Panc1 (cell line): Measurements from ENCODE around the gene PCSK7. TPM values are rescaled to one million over a fixed set of nuclear protein-coding genes. Genes with fewer than 3 reads are reported as not detected.

Source experiments
- ATAC-seq: fragments of 200-7000 bp; cut with Tn5 transposase; 2 replicates; pipeline ENCODE4 v1.9.1; 2020; ENCODE audit warnings: mild to moderate bottlenecking, moderate library complexity
- BruUV-seq: library from RNA; stranded (reverse); fragments of 400-500 nt; replicated peaks from 2 replicates; lab custom pipeline; 2021; lab: Mats Ljungman, UMichigan
- CTCF ChIA-PET: fragments of 300-600 bp; sonication (Branson Sonifier 250); formaldehyde crosslinking; loops from one replicate; lab custom pipeline; 2022; ENCODE audit warnings: antibody characterized with exemption; lab: Charles Lee
- POLR2A ChIA-PET: fragments of 300-600 bp; sonication (Branson Sonifier 250); formaldehyde crosslinking; loops from one replicate; lab custom pipeline; 2022; ENCODE audit warnings: antibody characterized with exemption; lab: Charles Lee
- DNase-seq: peaks from one replicate; pipeline ENCODE4 v3.0.0-alpha.2; 2010; ENCODE audit warnings: low read depth, low spot score
- H3K27ac ChIP-seq: 2 replicates; pipeline ENCODE4 v1.5.1; 2011; ENCODE audit warnings: mild to moderate bottlenecking, low read length, inconsistent platforms
- H3K27me3 ChIP-seq: fragments of 200-500 bp; sonication (Bioruptor generic); 2 replicates; pipeline ENCODE4 v1.6.0; 2014; ENCODE audit warnings: low read length, inconsistent platforms; ENCODE audit not compliant: control insufficient read depth, insufficient read depth
- H3K36me3 ChIP-seq: fragments of 200-500 bp; sonication (Bioruptor generic); 2 replicates; pipeline ENCODE4 v1.5.1; 2014; ENCODE audit warnings: inconsistent platforms, mild to moderate bottlenecking, low read length, moderate library complexity; ENCODE audit not compliant: control insufficient read depth, insufficient read depth
- H3K4me1 ChIP-seq: 2 replicates; pipeline ENCODE4 v1.5.1; 2011; ENCODE audit warnings: inconsistent platforms, mild to moderate bottlenecking, low read length, moderate library complexity; ENCODE audit not compliant: control insufficient read depth, insufficient read depth
- H3K4me3 ChIP-seq, 2 experiments: 2 replicates each; pipeline ENCODE4 v1.5.1; 2011 to 2012; ENCODE audit warnings: low read depth in 2 of 2, low read length in 2 of 2, mild to moderate bottlenecking in 2 of 2, inconsistent platforms in 1 of 2, moderate library complexity in 1 of 2
- H3K9me3 ChIP-seq: fragments of 200-500 bp; sonication (Bioruptor generic); 2 replicates; pipeline ENCODE4 v1.5.1; 2014; ENCODE audit warnings: low read depth, mild to moderate bottlenecking, inconsistent platforms, low read length, moderate library complexity; ENCODE audit not compliant: control insufficient read depth, insufficient read depth
- CTCF ChIP-seq: fragments of 450-650 bp; IDR thresholded peaks from 2 replicates; pipeline ENCODE4 v1.5.1; 2017; ENCODE audit warnings: mild to moderate bottlenecking
- POLR2AphosphoS5 ChIP-seq: IDR thresholded peaks from 2 replicates; pipeline ENCODE4 v1.6.1; 2012; ENCODE audit warnings: mild to moderate bottlenecking, low read depth, low read length, moderate library complexity
- SIN3A ChIP-seq: IDR thresholded peaks from 2 replicates; pipeline ENCODE4 v1.6.1; 2012; ENCODE audit warnings: low read depth, mild to moderate bottlenecking, low read length, moderate library complexity, borderline replicate concordance; ENCODE audit not compliant: insufficient read depth
- TCF7L2 ChIP-seq: IDR thresholded peaks from 2 replicates; pipeline ENCODE4 v1.6.1; 2011; ENCODE audit warnings: mild to moderate bottlenecking, low read depth, low read length, inconsistent platforms
- in situ Hi-C: cut with HindIII; loops from 2 replicates; pipeline ENCODE4 v1.10.0; 2016; ENCODE audit warnings: low sequenced_read_pairs, low pct_unique_long_range_greater_than_20kb
- intact Hi-C: fragments of 100-400 bp; cut with micrococcal nuclease; formaldehyde crosslinking; loops from one replicate; pipeline ENCODE4 v1.10.0; 2022; ENCODE audit not compliant: unreplicated experiment
- total RNA-seq: library from RNA; stranded (reverse); gene quantifications from one replicate; pipeline ENCODE4 v1.2.1, GENCODE V29; 2021; ENCODE audit not compliant: unreplicated experiment
- TF ChIP-seq, protein P1 (sequence below), 2 experiments: IDR thresholded peaks; 2 replicates each; pipeline ENCODE4 v1.6.1; 2011 to 2012; ENCODE audit warnings: low read depth in 2 of 2, control low read depth in 1 of 2, low read length in 1 of 2, mild to moderate bottlenecking in 1 of 2, moderate library complexity in 1 of 2; ENCODE audit not compliant: insufficient read depth in 1 of 2

Gene PCSK7
- total RNA-seq, 1 experiment from 2014 or later, result 60.6 TPM

- ChIA-PET POLR2A (no interaction called here), CTCF (interaction anchor here (0.6 to 1.0 kb wide), 2 partner anchors 31 to 65 kb away, joined by 4 to 7 read pairs; partner anchors contain the start of gene PAFAH1B2)
- Histone ChIP-seq H3K9me3 (no peaks in the 10 kb centered on the region), H3K4me1 (peaks cover 19% of the 10 kb centered on the region), H3K27ac (no peak overlapping the region), H3K27me3 (no peaks in the 10 kb centered on the region), H3K4me3 (no peak overlapping the region), H3K36me3 (peaks cover 3% of the 10 kb centered on the region; the same call in 1 of the 2 replicates)
- in situ Hi-C loops, result no loop called here
- intact Hi-C loops, result loop anchor here (10.0 kb wide), 1 partner anchor 50 kb away; no protein-coding TSS in a partner anchor
- TF ChIP-seq, protein P1, sequence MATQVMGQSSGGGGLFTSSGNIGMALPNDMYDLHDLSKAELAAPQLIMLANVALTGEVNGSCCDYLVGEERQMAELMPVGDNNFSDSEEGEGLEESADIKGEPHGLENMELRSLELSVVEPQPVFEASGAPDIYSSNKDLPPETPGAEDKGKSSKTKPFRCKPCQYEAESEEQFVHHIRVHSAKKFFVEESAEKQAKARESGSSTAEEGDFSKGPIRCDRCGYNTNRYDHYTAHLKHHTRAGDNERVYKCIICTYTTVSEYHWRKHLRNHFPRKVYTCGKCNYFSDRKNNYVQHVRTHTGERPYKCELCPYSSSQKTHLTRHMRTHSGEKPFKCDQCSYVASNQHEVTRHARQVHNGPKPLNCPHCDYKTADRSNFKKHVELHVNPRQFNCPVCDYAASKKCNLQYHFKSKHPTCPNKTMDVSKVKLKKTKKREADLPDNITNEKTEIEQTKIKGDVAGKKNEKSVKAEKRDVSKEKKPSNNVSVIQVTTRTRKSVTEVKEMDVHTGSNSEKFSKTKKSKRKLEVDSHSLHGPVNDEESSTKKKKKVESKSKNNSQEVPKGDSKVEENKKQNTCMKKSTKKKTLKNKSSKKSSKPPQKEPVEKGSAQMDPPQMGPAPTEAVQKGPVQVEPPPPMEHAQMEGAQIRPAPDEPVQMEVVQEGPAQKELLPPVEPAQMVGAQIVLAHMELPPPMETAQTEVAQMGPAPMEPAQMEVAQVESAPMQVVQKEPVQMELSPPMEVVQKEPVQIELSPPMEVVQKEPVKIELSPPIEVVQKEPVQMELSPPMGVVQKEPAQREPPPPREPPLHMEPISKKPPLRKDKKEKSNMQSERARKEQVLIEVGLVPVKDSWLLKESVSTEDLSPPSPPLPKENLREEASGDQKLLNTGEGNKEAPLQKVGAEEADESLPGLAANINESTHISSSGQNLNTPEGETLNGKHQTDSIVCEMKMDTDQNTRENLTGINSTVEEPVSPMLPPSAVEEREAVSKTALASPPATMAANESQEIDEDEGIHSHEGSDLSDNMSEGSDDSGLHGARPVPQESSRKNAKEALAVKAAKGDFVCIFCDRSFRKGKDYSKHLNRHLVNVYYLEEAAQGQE (IDR thresholded peaks at IDR 0.05; ENCODE audit: insufficient read depth in 1 of 2, low read depth in 2 of 2, low read length in 1 of 2), result no peak
- TF ChIP-seq CTCF (no peak), TCF7L2 (no peak), SIN3A (no peak), POLR2AphosphoS5 (no peak)
- ATAC-seq, result no peak
- no peak for DNase-seq
- BruUV-seq, result no TSS peak
Measured at GRCh38 chr11:117175104-117175503, 56.8 kb downstream of the PCSK7 start.

GRCh38 chr11:117172724-117173421, 59.0 kb downstream of the PCSK7 start:
- Histone ChIP-seq H3K9me3 (no peaks in the 10 kb centered on the region), H3K27me3 (no peaks in the 10 kb centered on the region), H3K4me1 (peaks cover 7% of the 10 kb centered on the region), H3K36me3 (peaks cover 17% of the 10 kb centered on the region), H3K27ac (no peak overlapping the region), H3K4me3 (no peak overlapping the region)
- no peak for TF ChIP-seq SIN3A
- TF ChIP-seq POLR2AphosphoS5, result no peak
- no peak for TF ChIP-seq CTCF
- TF ChIP-seq, protein P1 (IDR thresholded peaks at IDR 0.05; ENCODE audit: insufficient read depth in 1 of 2, low read depth in 2 of 2, low read length in 1 of 2), result no peak
- ChIA-PET CTCF (interaction anchor here (0.6 kb wide), 1 partner anchor 34 kb away, joined by 3 read pairs; no protein-coding TSS in a partner anchor), POLR2A (interaction anchor here (0.6 kb wide), 2 partner anchors 11 to 101 kb away, joined by 3 to 12 read pairs; no protein-coding TSS in a partner anchor)
- in situ Hi-C loops (no loop called here), intact Hi-C loops (loop anchor here (10.0 kb wide), 1 partner anchor 52 kb away; no protein-coding TSS in a partner anchor)
- no peak for ATAC-seq
- no TSS peak for BruUV-seq
- no peak for DNase-seq
